Trophoblast cell (in vitro differentiated cells and primary cell): Measurements from ENCODE around the gene CTDP1.
"Not testable (repeated sequence)": the region's sequence is repeated elsewhere in the genome, so short reads cannot be mapped to it uniquely, and the experiment has no call there.

ENCODE experiments used
- DNase-seq, 2 donors: peaks; one replicate each; pipeline ENCODE4 v3.0.0-alpha.2; 2016
- H2AFZ ChIP-seq: 2 replicates; pipeline ENCODE4 v1.6.1; 2013; ENCODE audit warnings: low read length, moderate library complexity, mild to moderate bottlenecking; ENCODE audit not compliant: insufficient read depth, poor library complexity
- H2AK5ac ChIP-seq: 2 replicates; pipeline ENCODE4 v1.6.1; 2013; ENCODE audit warnings: mild to moderate bottlenecking, low read length
- H2BK120ac ChIP-seq: 2 replicates; pipeline ENCODE4 v1.6.1; 2013; ENCODE audit warnings: low read length, mild to moderate bottlenecking, moderate library complexity; ENCODE audit not compliant: insufficient read depth, poor library complexity
- H2BK12ac ChIP-seq: 2 replicates; pipeline ENCODE4 v1.6.1; 2013; ENCODE audit warnings: mild to moderate bottlenecking, low read length, moderate library complexity
- H2BK5ac ChIP-seq: 2 replicates; pipeline ENCODE4 v1.6.1; 2013; ENCODE audit warnings: low read length, low read depth, moderate library complexity, mild to moderate bottlenecking; ENCODE audit not compliant: poor library complexity
- H3K14ac ChIP-seq: 2 replicates; pipeline ENCODE4 v1.6.1; 2013; ENCODE audit warnings: mild to moderate bottlenecking, low read length
- H3K18ac ChIP-seq: 2 replicates; pipeline ENCODE4 v1.6.1; 2013; ENCODE audit warnings: mild to moderate bottlenecking, low read length
- H3K23ac ChIP-seq: 2 replicates; pipeline ENCODE4 v1.6.1; 2013; ENCODE audit warnings: low read length
- H3K27ac ChIP-seq: 2 replicates; pipeline ENCODE4 v1.5.1; 2013; ENCODE audit warnings: low read depth, mild to moderate bottlenecking, inconsistent platforms, low read length, moderate library complexity
- H3K27me3 ChIP-seq: 2 replicates; pipeline ENCODE4 v1.6.1; 2013; ENCODE audit warnings: inconsistent platforms, mild to moderate bottlenecking, low read length, moderate library complexity; ENCODE audit not compliant: insufficient read depth
- H3K36me3 ChIP-seq, 2 experiments: 1 replicate in 1 of 2; 2 replicates in 1 of 2; pipeline ENCODE4 v1.6.1; 2013; ENCODE audit warnings: low read length in 2 of 2, mild to moderate bottlenecking in 2 of 2, moderate library complexity in 1 of 2; ENCODE audit not compliant: insufficient read depth in 2 of 2, control insufficient read depth in 1 of 2
- H3K4ac ChIP-seq: 2 replicates; pipeline ENCODE4 v1.6.1; 2013; ENCODE audit warnings: low read depth, mild to moderate bottlenecking, low read length, moderate library complexity
- H3K4me1 ChIP-seq, 2 experiments: 1 replicate in 1 of 2; 2 replicates in 1 of 2; pipeline ENCODE4 v1.6.1; 2013; ENCODE audit warnings: low read length in 2 of 2, mild to moderate bottlenecking in 2 of 2, moderate library complexity in 1 of 2; ENCODE audit not compliant: insufficient read depth in 2 of 2, control insufficient read depth in 1 of 2
- H3K4me2 ChIP-seq: 2 replicates; pipeline ENCODE4 v1.6.1; 2013; ENCODE audit warnings: inconsistent platforms, mild to moderate bottlenecking, low read length, moderate library complexity
- H3K4me3 ChIP-seq: 2 replicates; pipeline ENCODE4 v1.5.1; 2013; ENCODE audit warnings: mild to moderate bottlenecking, low read depth, low read length, inconsistent platforms
- H3K79me1 ChIP-seq: one replicate; pipeline ENCODE4 v1.6.1; 2013; ENCODE audit warnings: low read length
- H3K79me2 ChIP-seq: 2 replicates; pipeline ENCODE4 v1.6.1; 2013; ENCODE audit warnings: low read length, mild to moderate bottlenecking; ENCODE audit not compliant: control insufficient read depth, insufficient read depth, poor library complexity
- H3K9ac ChIP-seq: 2 replicates; pipeline ENCODE4 v1.6.1; 2013; ENCODE audit warnings: mild to moderate bottlenecking, low read length
- H3K9me3 ChIP-seq: 2 replicates; pipeline ENCODE4 v1.6.1; 2013; ENCODE audit warnings: low read depth, mild to moderate bottlenecking, control low read depth, inconsistent platforms, low read length; ENCODE audit not compliant: insufficient read depth
- H4K12ac ChIP-seq: 2 replicates; pipeline ENCODE4 v1.6.1; 2013; ENCODE audit warnings: low read depth, mild to moderate bottlenecking, low read length, moderate library complexity
- H4K8ac ChIP-seq: 2 replicates; pipeline ENCODE4 v1.6.1; 2013; ENCODE audit warnings: low read depth, mild to moderate bottlenecking, low read length, moderate library complexity
- H4K91ac ChIP-seq: one replicate; pipeline ENCODE4 v1.6.1; 2013; ENCODE audit warnings: low read depth, mild to moderate bottlenecking, low read length, moderate library complexity
- WGBS: extraction: QIAGEN DNeasy Blood & Tissue Kit; methylation state at CpG from one replicate; pipeline ENCODE4 v1.1.7; 2013; ENCODE audit warnings: missing lambda C conversion rate; ENCODE audit not compliant: insufficient read length, insufficient coverage; ENCODE audit errors: extremely low coverage; 5-methylcytosine and 5-hydroxymethylcytosine counted together

CTDP1 gene

DNA sequence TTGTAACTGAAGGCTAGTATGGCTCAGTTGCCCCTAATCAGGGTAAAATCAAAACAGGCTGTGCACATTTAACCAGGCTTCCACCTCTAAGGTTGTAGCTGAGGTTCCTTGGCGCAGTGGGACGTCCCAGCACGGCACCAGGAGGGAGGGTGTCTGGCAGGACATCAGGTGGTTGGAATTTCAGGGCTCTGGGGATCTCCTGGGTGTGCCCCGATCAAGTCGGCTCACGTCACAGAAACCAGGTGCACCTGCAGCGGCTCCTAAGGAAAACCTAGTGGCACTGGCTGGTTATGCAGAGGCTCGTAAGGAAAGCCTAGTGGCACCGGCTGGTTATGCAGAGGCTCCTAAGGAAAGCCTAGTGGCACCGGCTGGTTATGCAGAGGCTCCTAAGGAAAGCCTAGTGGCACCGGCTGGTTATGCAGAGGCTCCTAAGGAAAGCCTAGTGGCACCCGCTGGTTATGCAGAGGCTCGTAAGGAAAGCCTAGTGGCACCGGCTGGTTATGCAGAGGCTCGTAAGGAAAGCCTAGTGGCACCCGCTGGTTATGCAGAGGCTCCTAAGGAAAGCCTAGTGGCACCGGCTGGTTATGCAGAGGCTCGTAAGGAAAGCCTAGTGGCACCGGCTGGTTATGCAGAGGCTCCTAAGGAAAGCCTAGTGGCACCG, 72.4 kb downstream of the CTDP1 start:
- H2BK120ac ChIP-seq, H3K4me3 ChIP-seq, H3K23ac ChIP-seq, H3K18ac ChIP-seq, H4K8ac ChIP-seq, H3K79me2 ChIP-seq, DNase-seq, H3K4me2 ChIP-seq, H3K9me3 ChIP-seq, H3K4me1 ChIP-seq, H2AFZ ChIP-seq, H2BK12ac ChIP-seq, H2AK5ac ChIP-seq, H3K27me3 ChIP-seq, H3K4ac ChIP-seq, H3K27ac ChIP-seq, H3K79me1 ChIP-seq, H4K12ac ChIP-seq, H4K91ac ChIP-seq, H3K14ac ChIP-seq, H2BK5ac ChIP-seq: not testable (repeated sequence)
- no CpG with 5 or more reads among the region's 20 CpGs for WGBS
- peaks cover 44 to 52% of the 10 kb centered on the region in 2 experiments for H3K36me3 ChIP-seq
- H3K9ac ChIP-seq = peak overlapping the region; percentile 61

DNA sequence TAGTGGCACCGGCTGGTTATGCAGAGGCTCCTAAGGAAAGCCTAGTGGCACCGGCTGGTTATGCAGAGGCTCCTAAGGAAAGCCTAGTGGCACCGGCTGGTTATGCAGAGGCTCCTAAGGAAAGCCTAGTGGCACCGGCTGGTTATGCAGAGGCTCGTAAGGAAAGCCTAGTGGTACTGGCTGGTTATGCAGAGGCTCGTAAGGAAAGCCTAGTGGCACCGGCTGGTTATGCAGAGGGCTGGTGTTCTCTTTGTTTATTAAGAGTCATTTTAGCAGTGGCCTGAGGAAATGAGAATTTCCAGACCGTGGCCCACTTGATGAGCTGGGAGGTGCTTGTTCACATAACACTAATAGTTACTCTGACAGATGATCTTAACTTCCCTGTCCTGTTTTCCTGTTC, 73.3 kb downstream of the CTDP1 start:
- H3K79me2 ChIP-seq, H4K8ac ChIP-seq, H3K9ac ChIP-seq, H2BK12ac ChIP-seq, H2BK120ac ChIP-seq, H3K23ac ChIP-seq, H2AK5ac ChIP-seq, H3K27me3 ChIP-seq, H3K4me2 ChIP-seq, H3K4me3 ChIP-seq, DNase-seq, H3K14ac ChIP-seq, H3K4ac ChIP-seq, H4K91ac ChIP-seq, H3K79me1 ChIP-seq, H3K27ac ChIP-seq, H3K18ac ChIP-seq, H4K12ac ChIP-seq, H3K9me3 ChIP-seq, H3K4me1 ChIP-seq, H2BK5ac ChIP-seq, H2AFZ ChIP-seq: not testable (repeated sequence)
- no CpG with 5 or more reads among the region's 8 CpGs for WGBS
- peaks cover 39 to 45% of the 10 kb centered on the region in 2 experiments for H3K36me3 ChIP-seq

DNA sequence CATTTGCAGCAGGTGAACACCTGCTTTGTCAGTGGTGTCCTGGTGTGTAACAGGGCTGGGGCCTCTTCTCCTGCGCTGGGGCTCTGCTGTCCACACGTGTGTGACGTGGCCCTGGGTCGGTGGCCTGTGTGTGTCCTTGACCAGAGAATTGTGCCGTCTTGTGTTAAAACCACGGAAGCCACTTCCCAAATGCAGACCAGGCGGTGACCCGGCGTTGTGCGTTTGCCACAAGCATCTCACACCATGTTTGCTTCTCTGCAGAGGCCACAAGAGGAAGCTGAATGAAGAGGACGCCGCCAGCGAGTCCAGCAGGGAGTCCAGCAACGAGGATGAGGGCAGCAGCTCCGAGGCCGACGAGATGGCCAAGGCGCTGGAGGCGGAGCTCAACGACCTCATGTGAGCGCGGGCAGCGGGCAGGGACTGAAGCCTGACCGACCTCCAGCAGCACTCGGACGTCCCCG, 73.8 kb downstream of the CTDP1 start:
- Histone ChIP-seq H2BK120ac (no peak overlapping the region), H4K8ac (no peak overlapping the region), H3K79me1 (no peaks in the 10 kb centered on the region), H3K23ac (no peak overlapping the region), H3K4me3 (no peak overlapping the region), H4K12ac (no peak overlapping the region), H3K27me3 (no peaks in the 10 kb centered on the region), H3K4me1 (no peaks in the 10 kb centered on the region), H3K4me2 (no peak overlapping the region), H3K18ac (no peak overlapping the region), H3K27ac (no peak overlapping the region), H3K14ac (no peak overlapping the region), H4K91ac (no peak overlapping the region), H2AFZ (no peak overlapping the region), H3K79me2 (no peaks in the 10 kb centered on the region), H2BK5ac (no peak overlapping the region), H2AK5ac (no peak overlapping the region), H3K9me3 (no peaks in the 10 kb centered on the region), H2BK12ac (no peak overlapping the region), H3K9ac (no peak overlapping the region), H3K4ac (no peak overlapping the region), H3K36me3 (peaks cover 39 to 41% of the 10 kb centered on the region in 2 experiments)
- DNase-seq = no peak
- no CpG with 5 or more reads among the region's 27 CpGs for WGBS

DNA sequence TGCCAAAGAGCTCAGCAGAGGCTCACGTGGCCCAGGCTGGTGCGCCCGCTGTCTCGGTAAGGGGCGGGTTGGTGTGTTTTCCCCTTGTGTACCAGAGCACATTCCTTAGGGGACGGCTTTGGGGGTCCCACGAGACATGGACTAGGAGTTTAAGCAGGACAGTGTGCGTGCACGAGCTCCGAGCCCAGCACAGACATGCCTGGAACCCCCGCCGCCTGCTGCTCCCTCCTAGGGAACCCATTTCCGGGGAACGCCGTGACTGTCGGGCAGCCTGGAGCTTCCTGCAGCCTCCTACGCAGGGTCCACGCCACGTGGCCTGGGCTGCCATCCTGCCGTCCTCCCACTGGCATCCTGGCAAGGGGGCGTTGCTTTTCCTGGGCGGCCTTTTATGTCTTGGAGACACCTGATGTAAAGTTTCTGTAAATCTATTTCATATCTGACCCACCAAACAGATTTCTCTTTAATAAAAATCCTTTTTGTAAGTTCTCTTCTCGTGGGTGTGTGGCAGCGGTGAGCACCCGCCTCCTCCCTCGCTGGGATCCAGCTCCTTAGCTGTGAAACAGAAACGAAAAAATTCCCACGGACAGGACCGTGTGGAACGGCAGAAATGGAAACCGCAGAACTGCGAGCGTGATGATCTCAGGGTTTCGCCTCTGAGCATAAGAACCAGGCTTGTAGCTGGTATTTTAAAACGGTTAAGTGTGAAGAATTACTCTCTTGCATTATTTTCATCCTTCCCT, 74.6 kb downstream of the CTDP1 start:
- H4K91ac ChIP-seq = no peak overlapping the region
- H3K4me1 ChIP-seq = no peaks in the 10 kb centered on the region
- H2AK5ac ChIP-seq = no peak overlapping the region
- no peak for DNase-seq
- H4K12ac ChIP-seq = no peak overlapping the region
- H3K23ac ChIP-seq = no peak overlapping the region
- H3K36me3 ChIP-seq = peaks cover 34 to 36% of the 10 kb centered on the region in 2 experiments
- H3K79me1 ChIP-seq = no peaks in the 10 kb centered on the region
- H3K79me2 ChIP-seq = no peaks in the 10 kb centered on the region
- H3K18ac ChIP-seq = no peak overlapping the region
- H3K27ac ChIP-seq = no peak overlapping the region
- H3K4ac ChIP-seq = no peak overlapping the region
- H3K9ac ChIP-seq = no peak overlapping the region
- H3K4me3 ChIP-seq = no peak overlapping the region
- WGBS = no CpG with 5 or more reads among the region's 35 CpGs
- no peak overlapping the region for H2BK5ac ChIP-seq
- H3K4me2 ChIP-seq = no peak overlapping the region
- no peak overlapping the region for H4K8ac ChIP-seq
- H3K14ac ChIP-seq = no peak overlapping the region
- no peaks in the 10 kb centered on the region for H3K27me3 ChIP-seq
- H3K9me3 ChIP-seq = no peaks in the 10 kb centered on the region
- H2BK120ac ChIP-seq = no peak overlapping the region
- no peak overlapping the region for H2BK12ac ChIP-seq
- H2AFZ ChIP-seq = no peak overlapping the region
